Measurements from ENCODE around the gene TNFSF9.
"Not testable (repeated sequence)": the region's sequence is repeated elsewhere in the genome, so short reads cannot be mapped to it uniquely, and the experiment has no call there.

The TNFSF9 gene

GRCh38 chr19:6577476-6578125 is 46.8 kb downstream of the TNFSF9 start:
- DNase-seq, result no peak

- DNase-seq, result no peak
Observed at GRCh38 chr19:6579450-6580178, 48.8 kb downstream of the TNFSF9 start.

- no peak for DNase-seq
Observed at GRCh38 chr19:6580313-6580712, 49.5 kb downstream of the TNFSF9 start.

- DNase-seq, result not testable (repeated sequence)
Observed at GRCh38 chr19:6582515-6583484, 52.0 kb downstream of the TNFSF9 start.
